GM23338 (cell line): ENCODE measurements around the gene KIF4A. TPM values are rescaled to one million over a fixed set of nuclear protein-coding genes. Genes with fewer than 3 reads are reported as not detected.

Source experiments
- ATAC-seq: fragments of 200-7000 bp; cut with Tn5 transposase; 3 replicates; pipeline ENCODE4 v1.9.1; 2020
- DNase-seq: peaks from one replicate; pipeline ENCODE4 v3.0.0-alpha.2; 2015; ENCODE audit warnings: low spot score
- H2AFZ ChIP-seq: fragments of 200-600 bp; sonication (generic); 2 replicates; pipeline ENCODE4 v1.8.0; 2016; ENCODE audit warnings: antibody characterized with exemption, mild to moderate bottlenecking, moderate library complexity
- H3F3A ChIP-seq: fragments of 200-600 bp; sonication (generic); replicated peaks from 2 replicates; pipeline ENCODE4 v1.8.0; 2017; ENCODE audit warnings: antibody characterized with exemption, mixed run types, low read depth
- H3K27ac ChIP-seq: fragments of 200-600 bp; sonication (generic); 2 replicates; pipeline ENCODE4 v1.6.1; 2016; ENCODE audit warnings: low read depth
- H3K27me3 ChIP-seq: fragments of 200-600 bp; sonication (generic); 2 replicates; pipeline ENCODE4 v1.8.0; 2016; ENCODE audit warnings: mild to moderate bottlenecking, mixed run types, moderate library complexity; ENCODE audit not compliant: insufficient read depth
- H3K36me3 ChIP-seq: fragments of 200-600 bp; sonication (generic); 2 replicates; pipeline ENCODE4 v1.8.0; 2016; ENCODE audit warnings: mild to moderate bottlenecking; ENCODE audit not compliant: insufficient read depth
- H3K4me1 ChIP-seq: fragments of 200-600 bp; sonication (generic); 2 replicates; pipeline ENCODE4 v1.8.0; 2016; ENCODE audit warnings: mild to moderate bottlenecking, moderate library complexity; ENCODE audit not compliant: insufficient read depth
- H3K4me2 ChIP-seq: fragments of 200-600 bp; sonication (generic); 2 replicates; pipeline ENCODE4 v1.7.1; 2017; ENCODE audit warnings: mixed run types
- H3K4me3 ChIP-seq: fragments of 200-600 bp; sonication (generic); 2 replicates; pipeline ENCODE4 v1.6.1; 2016; ENCODE audit warnings: mixed run types
- H3K79me2 ChIP-seq: fragments of 200-600 bp; sonication (generic); replicated peaks from 2 replicates; pipeline ENCODE4 v1.8.0; 2017; ENCODE audit warnings: mild to moderate bottlenecking; ENCODE audit not compliant: insufficient read depth
- H3K9me2 ChIP-seq: fragments of 200-600 bp; sonication (generic); 2 replicates; pipeline ENCODE4 v1.8.0; 2017; ENCODE audit not compliant: insufficient read depth
- H4K20me1 ChIP-seq: fragments of 200-600 bp; sonication (generic); replicated peaks from 2 replicates; pipeline ENCODE4 v1.8.0; 2017; ENCODE audit warnings: mild to moderate bottlenecking; ENCODE audit not compliant: insufficient read depth
- H3K27ac Mint-ChIP-seq: 2 replicates; pipeline ENCODE4 v1.8.0; 2020; ENCODE audit warnings: inconsistent platforms, mild to moderate bottlenecking, moderate library complexity, mixed read lengths
- H3K27me3 Mint-ChIP-seq: 3 replicates; pipeline ENCODE4 v1.8.0; 2022; ENCODE audit warnings: low read depth, mild to moderate bottlenecking, moderate library complexity, mixed read lengths, inconsistent platforms; ENCODE audit not compliant: insufficient read depth, poor library complexity
- H3K36me3 Mint-ChIP-seq: 3 replicates; pipeline ENCODE4 v1.8.0; 2021; ENCODE audit warnings: low read depth, mild to moderate bottlenecking, inconsistent platforms, moderate library complexity, mixed read lengths
- H3K4me1 Mint-ChIP-seq: 3 replicates; pipeline ENCODE4 v1.8.0; 2020; ENCODE audit warnings: mild to moderate bottlenecking, inconsistent platforms, mixed read lengths
- H3K4me3 Mint-ChIP-seq: 3 replicates; pipeline ENCODE4 v1.8.0; 2021; ENCODE audit warnings: moderate library complexity, mild to moderate bottlenecking, inconsistent platforms, mixed read lengths
- H3K9me3 Mint-ChIP-seq: 3 replicates; pipeline ENCODE4 v1.8.0; 2020; ENCODE audit warnings: moderate library complexity, mild to moderate bottlenecking, inconsistent platforms, mixed read lengths
- CREB1 ChIP-seq: fragments of 250-450 bp; sonication (Bioruptor Pico); IDR thresholded peaks from 2 replicates; pipeline ENCODE4 v1.5.0; 2020; ENCODE audit warnings: low read depth, mild to moderate bottlenecking, moderate library complexity
- EZH2 ChIP-seq: fragments of 200-600 bp; sonication (generic); IDR thresholded peaks from one replicate; pipeline ENCODE4 v1.8.0; 2017; ENCODE audit warnings: antibody characterized with exemption, mild to moderate bottlenecking, low read depth; ENCODE audit not compliant: unreplicated experiment
- EZH2phosphoT487 ChIP-seq: fragments of 200-600 bp; sonication (generic); IDR thresholded peaks from one replicate; pipeline ENCODE4 v1.8.1; 2018; ENCODE audit warnings: antibody characterized with exemption; ENCODE audit not compliant: unreplicated experiment
- JUNB ChIP-seq: IDR thresholded peaks from one replicate; pipeline ENCODE4 v1.6.1; 2016; ENCODE audit warnings: antibody characterized with exemption; ENCODE audit not compliant: unreplicated experiment
- NANOG ChIP-seq: IDR thresholded peaks from 2 replicates; pipeline ENCODE4 v1.6.1; 2016; ENCODE audit warnings: antibody characterized with exemption, borderline replicate concordance
- POLR2AphosphoS5 ChIP-seq: IDR thresholded peaks from 2 replicates; pipeline ENCODE4 v1.6.1; 2016; ENCODE audit warnings: antibody characterized with exemption, low read depth
- STAT1 ChIP-seq: IDR thresholded peaks from one replicate; pipeline ENCODE4 v1.6.1; 2016; ENCODE audit warnings: antibody characterized with exemption; ENCODE audit not compliant: unreplicated experiment
- ZNF114 ChIP-seq: fragments of 250-450 bp; sonication (Bioruptor Pico); IDR thresholded peaks from 2 replicates; pipeline ENCODE4 v1.5.0; 2020; ENCODE audit warnings: mild to moderate bottlenecking, moderate library complexity
- ZNF331 ChIP-seq: fragments of 250-450 bp; sonication (Bioruptor Pico); IDR thresholded peaks from 2 replicates; pipeline ENCODE4 v1.5.0; 2020; ENCODE audit warnings: low read depth, mild to moderate bottlenecking, moderate library complexity
- polyA plus RNA-seq: library from polyadenylated mRNA; unstranded; fragments of >200 nt; fragmentation: Nextera tagmentation; extraction: Ambion mirVana; gene quantifications from 2 replicates; pipeline ENCODE4 v1.2.1, GENCODE V29; 2016
- total RNA-seq: library from RNA; depleted of rRNA; stranded (reverse); fragments of >200 nt; shearing (Covaris generic); gene quantifications from 2 replicates; pipeline ENCODE4 v1.2.3, GENCODE V29; 2014
- TF ChIP-seq, protein P1 (sequence below): IDR thresholded peaks from 2 replicates; pipeline ENCODE4 v1.6.1; 2016; ENCODE audit warnings: antibody characterized with exemption
- TF ChIP-seq, protein P2 (sequence below): IDR thresholded peaks from one replicate; pipeline ENCODE4 v1.6.1; 2018; ENCODE audit warnings: antibody characterized with exemption; ENCODE audit not compliant: unreplicated experiment
- TF ChIP-seq, protein P3 (sequence below): fragments of 250-450 bp; sonication (Bioruptor Pico); IDR thresholded peaks from 2 replicates; pipeline ENCODE4 v1.5.0; 2020; ENCODE audit warnings: mild to moderate bottlenecking, moderate library complexity
- TF ChIP-seq, protein P4 (sequence below), 2 experiments: fragments of 200-600 bp in 1 of 2; sonication (generic) in 1 of 2; conservative IDR thresholded peaks; 2 replicates each; pipeline versions ENCODE4 v1.5.1 to v1.6.1; 2016 to 2017; ENCODE audit warnings: antibody characterized with exemption in 2 of 2, low read depth in 2 of 2, mild to moderate bottlenecking in 2 of 2, moderate library complexity in 1 of 2

The KIF4A gene
- total and polyA plus RNA-seq, 2 experiments from 2014 or later = 21.5 to 27.6 TPM

DNA sequence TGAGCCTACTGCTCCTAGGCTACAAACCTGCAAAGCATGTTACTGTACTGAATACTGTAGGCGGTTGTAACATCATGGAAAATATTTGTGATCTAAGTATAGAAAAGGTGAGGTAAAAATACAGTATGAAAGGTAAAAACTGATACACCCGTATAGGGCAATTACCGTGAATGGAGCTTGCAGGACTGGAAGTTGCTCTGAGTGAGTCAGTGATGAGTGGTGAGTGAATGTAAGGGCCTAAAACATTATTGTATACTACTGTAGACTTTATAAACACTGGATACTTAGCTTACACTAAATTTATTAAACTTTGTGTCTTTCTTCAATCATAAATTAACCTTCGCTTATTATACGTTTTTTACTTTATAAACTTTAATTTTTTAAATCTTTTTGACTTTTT, 3.7 kb downstream of the KIF4A start:
- H2AFZ ChIP-seq = no peak overlapping the region
- H3K27ac Mint-ChIP-seq = no peak overlapping the region
- H3K27me3 ChIP-seq = no peaks in the 10 kb centered on the region
- peaks cover 6% of the 10 kb centered on the region for H3K36me3 ChIP-seq
- no peaks in the 10 kb centered on the region for H3F3A ChIP-seq
- H3K27me3 Mint-ChIP-seq = no peaks in the 10 kb centered on the region
- no peak overlapping the region for H3K4me2 ChIP-seq
- ATAC-seq = no peak
- TF ChIP-seq, protein P1, sequence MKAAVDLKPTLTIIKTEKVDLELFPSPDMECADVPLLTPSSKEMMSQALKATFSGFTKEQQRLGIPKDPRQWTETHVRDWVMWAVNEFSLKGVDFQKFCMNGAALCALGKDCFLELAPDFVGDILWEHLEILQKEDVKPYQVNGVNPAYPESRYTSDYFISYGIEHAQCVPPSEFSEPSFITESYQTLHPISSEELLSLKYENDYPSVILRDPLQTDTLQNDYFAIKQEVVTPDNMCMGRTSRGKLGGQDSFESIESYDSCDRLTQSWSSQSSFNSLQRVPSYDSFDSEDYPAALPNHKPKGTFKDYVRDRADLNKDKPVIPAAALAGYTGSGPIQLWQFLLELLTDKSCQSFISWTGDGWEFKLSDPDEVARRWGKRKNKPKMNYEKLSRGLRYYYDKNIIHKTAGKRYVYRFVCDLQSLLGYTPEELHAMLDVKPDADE = no peak
- TF ChIP-seq JUNB = no peak
- TF ChIP-seq ZNF331 (CRISPR knock-in tag) = no peak
- TF ChIP-seq STAT1 = no peak
- TF ChIP-seq EZH2 = no peak
- TF ChIP-seq CREB1 = no peak
- TF ChIP-seq, protein P2, sequence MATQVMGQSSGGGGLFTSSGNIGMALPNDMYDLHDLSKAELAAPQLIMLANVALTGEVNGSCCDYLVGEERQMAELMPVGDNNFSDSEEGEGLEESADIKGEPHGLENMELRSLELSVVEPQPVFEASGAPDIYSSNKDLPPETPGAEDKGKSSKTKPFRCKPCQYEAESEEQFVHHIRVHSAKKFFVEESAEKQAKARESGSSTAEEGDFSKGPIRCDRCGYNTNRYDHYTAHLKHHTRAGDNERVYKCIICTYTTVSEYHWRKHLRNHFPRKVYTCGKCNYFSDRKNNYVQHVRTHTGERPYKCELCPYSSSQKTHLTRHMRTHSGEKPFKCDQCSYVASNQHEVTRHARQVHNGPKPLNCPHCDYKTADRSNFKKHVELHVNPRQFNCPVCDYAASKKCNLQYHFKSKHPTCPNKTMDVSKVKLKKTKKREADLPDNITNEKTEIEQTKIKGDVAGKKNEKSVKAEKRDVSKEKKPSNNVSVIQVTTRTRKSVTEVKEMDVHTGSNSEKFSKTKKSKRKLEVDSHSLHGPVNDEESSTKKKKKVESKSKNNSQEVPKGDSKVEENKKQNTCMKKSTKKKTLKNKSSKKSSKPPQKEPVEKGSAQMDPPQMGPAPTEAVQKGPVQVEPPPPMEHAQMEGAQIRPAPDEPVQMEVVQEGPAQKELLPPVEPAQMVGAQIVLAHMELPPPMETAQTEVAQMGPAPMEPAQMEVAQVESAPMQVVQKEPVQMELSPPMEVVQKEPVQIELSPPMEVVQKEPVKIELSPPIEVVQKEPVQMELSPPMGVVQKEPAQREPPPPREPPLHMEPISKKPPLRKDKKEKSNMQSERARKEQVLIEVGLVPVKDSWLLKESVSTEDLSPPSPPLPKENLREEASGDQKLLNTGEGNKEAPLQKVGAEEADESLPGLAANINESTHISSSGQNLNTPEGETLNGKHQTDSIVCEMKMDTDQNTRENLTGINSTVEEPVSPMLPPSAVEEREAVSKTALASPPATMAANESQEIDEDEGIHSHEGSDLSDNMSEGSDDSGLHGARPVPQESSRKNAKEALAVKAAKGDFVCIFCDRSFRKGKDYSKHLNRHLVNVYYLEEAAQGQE = no peak
- TF ChIP-seq, protein P3, sequence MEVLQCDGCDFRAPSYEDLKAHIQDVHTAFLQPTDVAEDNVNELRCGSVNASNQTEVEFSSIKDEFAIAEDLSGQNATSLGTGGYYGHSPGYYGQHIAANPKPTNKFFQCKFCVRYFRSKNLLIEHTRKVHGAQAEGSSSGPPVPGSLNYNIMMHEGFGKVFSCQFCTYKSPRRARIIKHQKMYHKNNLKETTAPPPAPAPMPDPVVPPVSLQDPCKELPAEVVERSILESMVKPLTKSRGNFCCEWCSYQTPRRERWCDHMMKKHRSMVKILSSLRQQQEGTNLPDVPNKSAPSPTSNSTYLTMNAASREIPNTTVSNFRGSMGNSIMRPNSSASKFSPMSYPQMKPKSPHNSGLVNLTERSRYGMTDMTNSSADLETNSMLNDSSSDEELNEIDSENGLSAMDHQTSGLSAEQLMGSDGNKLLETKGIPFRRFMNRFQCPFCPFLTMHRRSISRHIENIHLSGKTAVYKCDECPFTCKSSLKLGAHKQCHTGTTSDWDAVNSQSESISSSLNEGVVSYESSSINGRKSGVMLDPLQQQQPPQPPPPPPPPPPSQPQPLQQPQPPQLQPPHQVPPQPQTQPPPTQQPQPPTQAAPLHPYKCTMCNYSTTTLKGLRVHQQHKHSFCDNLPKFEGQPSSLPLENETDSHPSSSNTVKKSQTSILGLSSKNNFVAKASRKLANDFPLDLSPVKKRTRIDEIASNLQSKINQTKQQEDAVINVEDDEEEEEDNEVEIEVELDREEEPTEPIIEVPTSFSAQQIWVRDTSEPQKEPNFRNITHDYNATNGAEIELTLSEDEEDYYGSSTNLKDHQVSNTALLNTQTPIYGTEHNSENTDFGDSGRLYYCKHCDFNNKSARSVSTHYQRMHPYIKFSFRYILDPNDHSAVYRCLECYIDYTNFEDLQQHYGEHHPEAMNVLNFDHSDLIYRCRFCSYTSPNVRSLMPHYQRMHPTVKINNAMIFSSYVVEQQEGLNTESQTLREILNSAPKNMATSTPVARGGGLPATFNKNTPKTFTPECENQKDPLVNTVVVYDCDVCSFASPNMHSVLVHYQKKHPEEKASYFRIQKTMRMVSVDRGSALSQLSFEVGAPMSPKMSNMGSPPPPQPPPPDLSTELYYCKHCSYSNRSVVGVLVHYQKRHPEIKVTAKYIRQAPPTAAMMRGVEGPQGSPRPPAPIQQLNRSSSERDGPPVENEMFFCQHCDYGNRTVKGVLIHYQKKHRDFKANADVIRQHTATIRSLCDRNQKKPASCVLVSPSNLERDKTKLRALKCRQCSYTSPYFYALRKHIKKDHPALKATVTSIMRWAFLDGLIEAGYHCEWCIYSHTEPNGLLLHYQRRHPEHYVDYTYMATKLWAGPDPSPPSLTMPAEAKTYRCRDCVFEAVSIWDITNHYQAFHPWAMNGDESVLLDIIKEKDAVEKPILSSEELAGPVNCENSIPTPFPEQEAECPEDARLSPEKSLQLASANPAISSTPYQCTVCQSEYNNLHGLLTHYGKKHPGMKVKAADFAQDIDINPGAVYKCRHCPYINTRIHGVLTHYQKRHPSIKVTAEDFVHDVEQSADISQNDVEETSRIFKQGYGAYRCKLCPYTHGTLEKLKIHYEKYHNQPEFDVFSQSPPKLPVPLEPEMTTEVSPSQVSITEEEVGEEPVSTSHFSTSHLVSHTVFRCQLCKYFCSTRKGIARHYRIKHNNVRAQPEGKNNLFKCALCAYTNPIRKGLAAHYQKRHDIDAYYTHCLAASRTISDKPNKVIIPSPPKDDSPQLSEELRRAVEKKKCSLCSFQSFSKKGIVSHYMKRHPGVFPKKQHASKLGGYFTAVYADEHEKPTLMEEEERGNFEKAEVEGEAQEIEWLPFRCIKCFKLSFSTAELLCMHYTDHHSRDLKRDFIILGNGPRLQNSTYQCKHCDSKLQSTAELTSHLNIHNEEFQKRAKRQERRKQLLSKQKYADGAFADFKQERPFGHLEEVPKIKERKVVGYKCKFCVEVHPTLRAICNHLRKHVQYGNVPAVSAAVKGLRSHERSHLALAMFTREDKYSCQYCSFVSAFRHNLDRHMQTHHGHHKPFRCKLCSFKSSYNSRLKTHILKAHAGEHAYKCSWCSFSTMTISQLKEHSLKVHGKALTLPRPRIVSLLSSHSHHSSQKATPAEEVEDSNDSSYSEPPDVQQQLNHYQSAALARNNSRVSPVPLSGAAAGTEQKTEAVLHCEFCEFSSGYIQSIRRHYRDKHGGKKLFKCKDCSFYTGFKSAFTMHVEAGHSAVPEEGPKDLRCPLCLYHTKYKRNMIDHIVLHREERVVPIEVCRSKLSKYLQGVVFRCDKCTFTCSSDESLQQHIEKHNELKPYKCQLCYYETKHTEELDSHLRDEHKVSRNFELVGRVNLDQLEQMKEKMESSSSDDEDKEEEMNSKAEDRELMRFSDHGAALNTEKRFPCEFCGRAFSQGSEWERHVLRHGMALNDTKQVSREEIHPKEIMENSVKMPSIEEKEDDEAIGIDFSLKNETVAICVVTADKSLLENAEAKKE (CRISPR knock-in tag) = no peak
- no peak for TF ChIP-seq ZNF114 (CRISPR knock-in tag)
- TF ChIP-seq EZH2phosphoT487 = no peak
- TF ChIP-seq NANOG = no peak
- TF ChIP-seq, protein P4, sequence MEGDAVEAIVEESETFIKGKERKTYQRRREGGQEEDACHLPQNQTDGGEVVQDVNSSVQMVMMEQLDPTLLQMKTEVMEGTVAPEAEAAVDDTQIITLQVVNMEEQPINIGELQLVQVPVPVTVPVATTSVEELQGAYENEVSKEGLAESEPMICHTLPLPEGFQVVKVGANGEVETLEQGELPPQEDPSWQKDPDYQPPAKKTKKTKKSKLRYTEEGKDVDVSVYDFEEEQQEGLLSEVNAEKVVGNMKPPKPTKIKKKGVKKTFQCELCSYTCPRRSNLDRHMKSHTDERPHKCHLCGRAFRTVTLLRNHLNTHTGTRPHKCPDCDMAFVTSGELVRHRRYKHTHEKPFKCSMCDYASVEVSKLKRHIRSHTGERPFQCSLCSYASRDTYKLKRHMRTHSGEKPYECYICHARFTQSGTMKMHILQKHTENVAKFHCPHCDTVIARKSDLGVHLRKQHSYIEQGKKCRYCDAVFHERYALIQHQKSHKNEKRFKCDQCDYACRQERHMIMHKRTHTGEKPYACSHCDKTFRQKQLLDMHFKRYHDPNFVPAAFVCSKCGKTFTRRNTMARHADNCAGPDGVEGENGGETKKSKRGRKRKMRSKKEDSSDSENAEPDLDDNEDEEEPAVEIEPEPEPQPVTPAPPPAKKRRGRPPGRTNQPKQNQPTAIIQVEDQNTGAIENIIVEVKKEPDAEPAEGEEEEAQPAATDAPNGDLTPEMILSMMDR (conservative IDR thresholded peaks at IDR 0.05; ENCODE audit: low read depth in 2 of 2) = no peak
- TF ChIP-seq POLR2AphosphoS5 = no peak
- H3K36me3 Mint-ChIP-seq = peaks cover 9% of the 10 kb centered on the region; the same call in 2 of the 3 replicates
- no peak overlapping the region for H3K4me3 ChIP-seq
- H3K79me2 ChIP-seq = peaks cover 23% of the 10 kb centered on the region
- H3K9me2 ChIP-seq = no peaks in the 10 kb centered on the region
- peaks cover 5% of the 10 kb centered on the region; the same call in 2 of the 3 replicates for H3K4me1 Mint-ChIP-seq
- no peak overlapping the region for H3K27ac ChIP-seq
- no peaks in the 10 kb centered on the region for H4K20me1 ChIP-seq
- no peaks in the 10 kb centered on the region for H3K9me3 Mint-ChIP-seq
- no peak for DNase-seq
- H3K4me3 Mint-ChIP-seq = no peak overlapping the region
- peaks cover 9% of the 10 kb centered on the region for H3K4me1 ChIP-seq
